K562 (cell line): ENCODE measurements around the gene ERFL. TPM values are rescaled to one million over a fixed set of nuclear protein-coding genes. Genes with fewer than 3 reads are reported as not detected.

Experiments
- ARHGAP35 ChIP-seq: fragments of 450-650 bp; IDR thresholded peaks from 2 replicates; pipeline ENCODE4 v1.6.1; 2018; ENCODE audit not compliant: partially characterized antibody
- BCLAF1 ChIP-seq, 2 experiments: fragments of 450-650 bp in 1 of 2; IDR thresholded peaks; 2 replicates each; pipeline ENCODE4 v1.6.1; 2011 to 2017; ENCODE audit warnings: low read depth in 2 of 2, antibody characterized with exemption in 1 of 2, borderline replicate concordance in 1 of 2, low read length in 1 of 2, mild to moderate bottlenecking in 1 of 2, mixed read lengths in 1 of 2; ENCODE audit not compliant: control insufficient read depth in 1 of 2
- CREB3 ChIP-seq: fragments of 450-650 bp; conservative IDR thresholded peaks from 2 replicates; pipeline ENCODE4 v1.6.1; 2016; ENCODE audit warnings: missing genetic modification characterization, low read depth, mild to moderate bottlenecking, missing compliant biosample characterization, moderate library complexity
- FOXK2 ChIP-seq, 2 experiments: fragments of 450-650 bp; IDR thresholded peaks in 1 of 2; conservative IDR thresholded peaks in 1 of 2; 2 replicates each; pipeline ENCODE4 v1.6.1; 2016; ENCODE audit warnings: low read depth in 2 of 2, mild to moderate bottlenecking in 1 of 2
- GATA2 ChIP-seq: sonication (generic); formaldehyde crosslinking; IDR thresholded peaks from 2 replicates; pipeline ENCODE4 v1.4.0; 2020; ENCODE audit warnings: mild to moderate bottlenecking, missing genetic modification reagents
- HCFC1 ChIP-seq: IDR thresholded peaks from 2 replicates; pipeline ENCODE4 v1.6.1; 2012; ENCODE audit warnings: low read depth, low read length, improper control_type of control experiment
- KDM5B ChIP-seq: fragments of 200-600 bp; sonication (generic); IDR thresholded peaks from 2 replicates; pipeline ENCODE4 v1.6.1; 2012; ENCODE audit warnings: low read depth, mild to moderate bottlenecking, moderate library complexity, low read length, control low read depth, inconsistent platforms; ENCODE audit not compliant: insufficient replicate concordance
- REST ChIP-seq, 2 experiments: fragments of 450-650 bp; formaldehyde crosslinking in 1 of 2; IDR thresholded peaks; 2 replicates each; pipeline versions ENCODE4 v1.4.0 to v1.6.1; 2014 to 2020; ENCODE audit warnings: mild to moderate bottlenecking in 2 of 2, borderline replicate concordance in 1 of 2, low read depth in 1 of 2
- ZBTB8A ChIP-seq: fragments of 450-650 bp; IDR thresholded peaks from 2 replicates; pipeline ENCODE4 v1.6.1; 2018; ENCODE audit warnings: mild to moderate bottlenecking, moderate library complexity; ENCODE audit not compliant: partially characterized antibody
- ZNF583 ChIP-seq: fragments of 250-450 bp; sonication (Bioruptor Pico); IDR thresholded peaks from 2 replicates; pipeline ENCODE4 v1.4.0; 2020
- ZNF766 ChIP-seq: fragments of 200-800 bp; sonication (Bioruptor generic); conservative IDR thresholded peaks from 2 replicates; pipeline ENCODE4 v1.6.1; 2016; ENCODE audit warnings: missing genetic modification characterization, missing compliant biosample characterization
- polyA plus RNA-seq, 8 experiments: library from polyadenylated mRNA; depleted of rRNA in 4 of 8; stranded (reverse) in 5 of 8; unstranded in 3 of 8; fragments of >200 nt; fragmentation: Nextera tagmentation in 2 of 8; fragmentation: Illumina TruSeq in 1 of 8; extraction: Ambion mirVana in 2 of 8; extraction: Trizol in 1 of 8; gene quantifications; 2 replicates each; pipeline versions ENCODE4 v1.2.1 to v1.2.3, GENCODE V29; 2011 to 2014; ENCODE audit warnings: inconsistent platforms in 1 of 8, missing spikeins in 1 of 8
- total RNA-seq, 7 experiments: library from RNA; depleted of rRNA in 6 of 7; stranded (reverse); fragments of >200 nt in 6 of 7; fragmentation: Illumina TruSeq in 2 of 7; extraction: Trizol in 2 of 7; gene quantifications; 2 replicates each; pipeline versions ENCODE4 v1.2.1 to v1.2.3, GENCODE V29; 2011 to 2021; ENCODE audit warnings: low replicate concordance in 1 of 7

Gene ERFL
- total and polyA plus RNA-seq, 9 of the 15 experiments (the other 6 are each of a cell fraction or from before 2014, with no cell fraction given): 0.07 to 0.75 (median 0.32) TPM; not detected in 4

GRCh38 chr19:41859618-41860418 lies 68.4 kb downstream of the ERFL start, which contains the start of gene RPS19 (continued):
- no peak for TF ChIP-seq GATA2
- TF ChIP-seq ARHGAP35: peak; percentile 98
- peak; percentile 84; the same call in 1 of the 2 replicates for TF ChIP-seq ZNF766 (CRISPR knock-in tag)
- no peak for TF ChIP-seq CREB3 (tag)
- peak; percentile 75 to 80 for TF ChIP-seq FOXK2 (conservative IDR thresholded peaks at IDR 0.05 in 1 of 2, IDR thresholded peaks at IDR 0.05 in 1 of 2; ENCODE audit: low read depth in 2 of 2)
- TF ChIP-seq REST (IDR thresholded peaks at IDR 0.05; ENCODE audit: borderline replicate concordance): no peak
- TF ChIP-seq REST (CRISPR knock-in tag; IDR thresholded peaks at IDR 0.05; ENCODE audit: low read depth): no peak
- peak; percentile 95 for TF ChIP-seq HCFC1
- no peak; a peak in 1 of 4 replicates for TF ChIP-seq BCLAF1 (IDR thresholded peaks at IDR 0.05; ENCODE audit: borderline replicate concordance in 1 of 2, control insufficient read depth in 1 of 2, low read depth in 2 of 2, low read length in 1 of 2)
- TF ChIP-seq ZNF583 (CRISPR knock-in tag): peak; percentile 71; the same call in 1 of the 2 replicates
- peak; percentile 81 for TF ChIP-seq KDM5B
- TF ChIP-seq ZBTB8A: no peak
